Jurkat, Clone E6-1 (cell line): ENCODE data around the gene SFMBT2.
"Not testable (repeated sequence)": the region's sequence is repeated elsewhere in the genome, so short reads cannot be mapped to it uniquely, and the experiment has no call there.

Source experiments
- DNase-seq: peaks from one replicate; pipeline ENCODE4 v3.0.0-alpha.2; 2011; ENCODE audit warnings: low read depth, low spot score
- H3K4me3 ChIP-seq: 2 replicates; pipeline ENCODE4 v1.5.1; 2011; ENCODE audit warnings: mild to moderate bottlenecking, low read length, control low read depth, moderate library complexity

The SFMBT2 gene

GRCh38 chr10:7184660-7185366 is 226.0 kb downstream of the SFMBT2 start:
- DNase-seq = no peak
- H3K4me3 ChIP-seq = no peak overlapping the region

GRCh38 chr10:7184116-7184515 is 226.7 kb downstream of the SFMBT2 start:
- DNase-seq = not testable (repeated sequence)

GRCh38 chr10:7182327-7182726 is 228.5 kb downstream of the SFMBT2 start:
- not testable (repeated sequence) for DNase-seq, H3K4me3 ChIP-seq

More at GRCh38 chr10:7184116-7184515, 226.7 kb downstream of the SFMBT2 start:
- H3K4me3 ChIP-seq = not testable (repeated sequence)

GRCh38 chr10:7181420-7181819 is 229.4 kb downstream of the SFMBT2 start:
- DNase-seq = no peak
- H3K4me3 ChIP-seq = no peak overlapping the region

- DNase-seq = no peak
- H3K4me3 ChIP-seq = no peak overlapping the region
Measured at GRCh38 chr10:7179536-7179935, 231.3 kb downstream of the SFMBT2 start.

- DNase-seq = no peak
- H3K4me3 ChIP-seq = no peak overlapping the region
Measured at GRCh38 chr10:7173948-7174347, 236.9 kb downstream of the SFMBT2 start.

- H3K4me3 ChIP-seq = no peak overlapping the region
- DNase-seq = no peak
Measured at GRCh38 chr10:7171825-7172224, 239.0 kb downstream of the SFMBT2 start.

GRCh38 chr10:7170626-7171322 is 240.1 kb downstream of the SFMBT2 start:
- no peak for DNase-seq
- H3K4me3 ChIP-seq = no peak overlapping the region

GRCh38 chr10:7168414-7168813 is 242.4 kb downstream of the SFMBT2 start:
- no peak overlapping the region for H3K4me3 ChIP-seq
- DNase-seq = no peak

- DNase-seq = no peak
- H3K4me3 ChIP-seq = no peak overlapping the region
Measured at GRCh38 chr10:7165500-7166177, 245.2 kb downstream of the SFMBT2 start.

GRCh38 chr10:7164955-7165354 is 245.9 kb downstream of the SFMBT2 start:
- H3K4me3 ChIP-seq = no peak overlapping the region
- DNase-seq = no peak

- DNase-seq = no peak
- H3K4me3 ChIP-seq = no peak overlapping the region
Measured at GRCh38 chr10:7162331-7162730, 248.5 kb downstream of the SFMBT2 start.

GRCh38 chr10:7161484-7162250 is 249.2 kb downstream of the SFMBT2 start:
- DNase-seq = peak; percentile 24
- no peak overlapping the region for H3K4me3 ChIP-seq

- H3K4me3 ChIP-seq = no peak overlapping the region
Measured at GRCh38 chr10:7159928-7160327, 250.9 kb downstream of the SFMBT2 start.

GRCh38 chr10:7159517-7159916 is 251.3 kb downstream of the SFMBT2 start:
- peak; percentile 38 for DNase-seq
- no peak overlapping the region for H3K4me3 ChIP-seq

More at GRCh38 chr10:7159928-7160327, 250.9 kb downstream of the SFMBT2 start:
- DNase-seq = no peak

GRCh38 chr10:7157091-7157490 is 253.7 kb downstream of the SFMBT2 start:
- no peak for DNase-seq

GRCh38 chr10:7153750-7154149 is 257.1 kb downstream of the SFMBT2 start:
- no peak for DNase-seq
- no peak overlapping the region for H3K4me3 ChIP-seq

More at GRCh38 chr10:7157091-7157490, 253.7 kb downstream of the SFMBT2 start:
- no peak overlapping the region for H3K4me3 ChIP-seq

GRCh38 chr10:7152982-7153381 is 257.9 kb downstream of the SFMBT2 start:
- no peak overlapping the region for H3K4me3 ChIP-seq
- DNase-seq = no peak

- no peak for DNase-seq
- H3K4me3 ChIP-seq = no peak overlapping the region
Measured at GRCh38 chr10:7152341-7152740, 258.5 kb downstream of the SFMBT2 start.
